ENCODE measurements around the gene CD302. TPM values are rescaled to one million over a fixed set of nuclear protein-coding genes. Genes with fewer than 3 reads are reported as not detected.
"Not testable (repeated sequence)": the region's sequence is repeated elsewhere in the genome, so short reads cannot be mapped to it uniquely, and the experiment has no call there.

Gene CD302
- total RNA-seq, 3 donors from 2014 or later: 0.43 to 0.63 (median 0.58) TPM

- no peaks in the 10 kb centered on the region for H3K9me3 Mint-ChIP-seq
- H3K36me3 Mint-ChIP-seq (ENCODE audit: insufficient read depth): peaks cover 30% of the 10 kb centered on the region
- no peak for DNase-seq
- ATAC-seq: no peak
- H3K4me3 Mint-ChIP-seq: no peak overlapping the region
- no peaks in the 10 kb centered on the region for H3K4me1 Mint-ChIP-seq (ENCODE audit: low read depth)
- H3K27me3 Mint-ChIP-seq (ENCODE audit: low read depth): peaks cover 3% of the 10 kb centered on the region
These were observed 6.9 kb upstream of the CD302 start for GRCh38 chr2:159804941-159805340.

GRCh38 chr2:159803235-159803962 is 5.4 kb upstream of the CD302 start:
- ATAC-seq: peak; percentile 70 to 75
- H3K4me3 Mint-ChIP-seq: no peak overlapping the region
- H3K27me3 Mint-ChIP-seq (ENCODE audit: low read depth): peaks cover 13% of the 10 kb centered on the region

GRCh38 chr2:159802673-159803072 is 4.7 kb upstream of the CD302 start:
- ATAC-seq: no peak
- no peak for DNase-seq
- peaks cover 6% of the 10 kb centered on the region for H3K4me1 Mint-ChIP-seq (ENCODE audit: low read depth)
- no peaks in the 10 kb centered on the region for H3K9me3 Mint-ChIP-seq
- H3K36me3 Mint-ChIP-seq (ENCODE audit: insufficient read depth): peaks cover 26% of the 10 kb centered on the region
- peaks cover 14% of the 10 kb centered on the region for H3K27me3 Mint-ChIP-seq (ENCODE audit: low read depth)
- no peak overlapping the region for H3K4me3 Mint-ChIP-seq

More at GRCh38 chr2:159803235-159803962, 5.4 kb upstream of the CD302 start:
- H3K4me1 Mint-ChIP-seq (ENCODE audit: low read depth): peaks cover 5% of the 10 kb centered on the region
- H3K9me3 Mint-ChIP-seq: no peaks in the 10 kb centered on the region
- H3K36me3 Mint-ChIP-seq (ENCODE audit: insufficient read depth): peaks cover 26% of the 10 kb centered on the region
- no peak for DNase-seq

GRCh38 chr2:159799833-159800232 is 1.8 kb upstream of the CD302 start:
- no peak for ATAC-seq
- Mint-ChIP-seq H3K4me1 (ENCODE audit: low read depth) (peaks cover 10% of the 10 kb centered on the region), H3K9me3 (no peaks in the 10 kb centered on the region), H3K27me3 (ENCODE audit: low read depth) (peaks cover 23% of the 10 kb centered on the region), H3K4me3 (no peak overlapping the region), H3K36me3 (ENCODE audit: insufficient read depth) (peaks cover 6% of the 10 kb centered on the region)
- no peak for DNase-seq

GRCh38 chr2:159798376-159798725 is 343 bp upstream of the CD302 start:
- Mint-ChIP-seq H3K36me3 (ENCODE audit: insufficient read depth) (peaks cover 3% of the 10 kb centered on the region), H3K4me1 (ENCODE audit: low read depth) (peaks cover 10% of the 10 kb centered on the region), H3K4me3 (peak overlapping the region; percentile 63), H3K9me3 (no peaks in the 10 kb centered on the region), H3K27me3 (ENCODE audit: low read depth) (peaks cover 23% of the 10 kb centered on the region)
- DNase-seq (no peak), ATAC-seq (no peak)

- H3K36me3 Mint-ChIP-seq (ENCODE audit: insufficient read depth): peaks cover 3% of the 10 kb centered on the region
- H3K27me3 Mint-ChIP-seq (ENCODE audit: low read depth): peaks cover 23% of the 10 kb centered on the region
- peaks cover 10% of the 10 kb centered on the region for H3K4me1 Mint-ChIP-seq (ENCODE audit: low read depth)
- no peaks in the 10 kb centered on the region for H3K9me3 Mint-ChIP-seq
- H3K4me3 Mint-ChIP-seq: peak overlapping the region; percentile 70
- DNase-seq (no peak), ATAC-seq (no peak)
These were observed 824 bp downstream of the CD302 start for GRCh38 chr2:159797225-159797542.

GRCh38 chr2:159795841-159796690 is 1.9 kb downstream of the CD302 start:
- ATAC-seq: no peak

GRCh38 chr2:159793326-159793725 is 4.7 kb downstream of the CD302 start:
- H3K9me3 Mint-ChIP-seq: no peaks in the 10 kb centered on the region
- ATAC-seq (no peak), DNase-seq (no peak)
- peaks cover 2% of the 10 kb centered on the region for H3K36me3 Mint-ChIP-seq (ENCODE audit: insufficient read depth)
- H3K27me3 Mint-ChIP-seq (ENCODE audit: low read depth): peaks cover 10% of the 10 kb centered on the region
- no peak overlapping the region for H3K4me3 Mint-ChIP-seq
- peaks cover 4% of the 10 kb centered on the region for H3K4me1 Mint-ChIP-seq (ENCODE audit: low read depth)

More at GRCh38 chr2:159795841-159796690, 1.9 kb downstream of the CD302 start:
- peaks cover 3% of the 10 kb centered on the region for H3K36me3 Mint-ChIP-seq (ENCODE audit: insufficient read depth)
- peaks cover 23% of the 10 kb centered on the region for H3K27me3 Mint-ChIP-seq (ENCODE audit: low read depth)
- DNase-seq: no peak
- H3K9me3 Mint-ChIP-seq: no peaks in the 10 kb centered on the region
- no peak overlapping the region for H3K4me3 Mint-ChIP-seq
- H3K4me1 Mint-ChIP-seq (ENCODE audit: low read depth): peaks cover 10% of the 10 kb centered on the region

- peaks cover 3% of the 10 kb centered on the region for H3K4me1 Mint-ChIP-seq (ENCODE audit: low read depth)
- H3K9me3 Mint-ChIP-seq: no peaks in the 10 kb centered on the region
- peaks cover 8% of the 10 kb centered on the region for H3K27me3 Mint-ChIP-seq (ENCODE audit: low read depth)
- no peak for DNase-seq
- peaks cover 2% of the 10 kb centered on the region for H3K36me3 Mint-ChIP-seq (ENCODE audit: insufficient read depth)
- no peak for ATAC-seq
- no peak overlapping the region for H3K4me3 Mint-ChIP-seq
These were observed 5.4 kb downstream of the CD302 start for GRCh38 chr2:159792599-159792998.

- H3K27me3 Mint-ChIP-seq (ENCODE audit: low read depth): peaks cover 4% of the 10 kb centered on the region
- H3K4me1 Mint-ChIP-seq (ENCODE audit: low read depth): no peaks in the 10 kb centered on the region
- peaks cover 2% of the 10 kb centered on the region for H3K36me3 Mint-ChIP-seq (ENCODE audit: insufficient read depth)
These were observed 6.0 kb downstream of the CD302 start for GRCh38 chr2:159792036-159792435.

GRCh38 chr2:159790323-159790722 is 7.7 kb downstream of the CD302 start:
- Mint-ChIP-seq H3K27me3 (ENCODE audit: low read depth) (no peaks in the 10 kb centered on the region), H3K4me3 (no peak overlapping the region), H3K4me1 (ENCODE audit: low read depth) (no peaks in the 10 kb centered on the region), H3K36me3 (ENCODE audit: insufficient read depth) (peaks cover 2% of the 10 kb centered on the region), H3K9me3 (no peaks in the 10 kb centered on the region)
- DNase-seq (no peak), ATAC-seq (no peak)

More at GRCh38 chr2:159792036-159792435, 6.0 kb downstream of the CD302 start:
- Mint-ChIP-seq H3K4me3 (no peak overlapping the region), H3K9me3 (no peaks in the 10 kb centered on the region)
- DNase-seq (no peak), ATAC-seq (no peak)

- Mint-ChIP-seq H3K9me3 (no peaks in the 10 kb centered on the region), H3K4me1 (ENCODE audit: low read depth) (no peaks in the 10 kb centered on the region), H3K36me3 (ENCODE audit: insufficient read depth) (peaks cover 2% of the 10 kb centered on the region), H3K4me3 (no peak overlapping the region), H3K27me3 (ENCODE audit: low read depth) (no peaks in the 10 kb centered on the region)
- DNase-seq (no peak), ATAC-seq (no peak)
These were observed 9.8 kb downstream of the CD302 start for GRCh38 chr2:159788253-159788652.

GRCh38 chr2:159787647-159788046 is 10.4 kb downstream of the CD302 start:
- not testable (repeated sequence) for DNase-seq; H3K4me1 Mint-ChIP-seq (ENCODE audit: low read depth); H3K36me3 Mint-ChIP-seq (ENCODE audit: insufficient read depth); H3K4me3 Mint-ChIP-seq; H3K27me3 Mint-ChIP-seq (ENCODE audit: low read depth); H3K9me3 Mint-ChIP-seq; ATAC-seq

- no peak overlapping the region for H3K4me3 Mint-ChIP-seq
- H3K9me3 Mint-ChIP-seq: no peaks in the 10 kb centered on the region
- H3K36me3 Mint-ChIP-seq (ENCODE audit: insufficient read depth): peaks cover 2% of the 10 kb centered on the region
- ATAC-seq (no peak), DNase-seq (no peak)
- H3K4me1 Mint-ChIP-seq (ENCODE audit: low read depth): no peaks in the 10 kb centered on the region
- no peaks in the 10 kb centered on the region for H3K27me3 Mint-ChIP-seq (ENCODE audit: low read depth)
These were observed 11.1 kb downstream of the CD302 start for GRCh38 chr2:159786938-159787337.

- Mint-ChIP-seq H3K4me1 (ENCODE audit: low read depth) (no peaks in the 10 kb centered on the region), H3K9me3 (no peaks in the 10 kb centered on the region), H3K4me3 (no peak overlapping the region), H3K27me3 (ENCODE audit: low read depth) (no peaks in the 10 kb centered on the region), H3K36me3 (ENCODE audit: insufficient read depth) (peaks cover 2% of the 10 kb centered on the region)
- DNase-seq (no peak), ATAC-seq (no peak)
These were observed 12.8 kb downstream of the CD302 start for GRCh38 chr2:159785195-159785594.
